IPS DF 4.7 (cell line): ENCODE results near the gene ERC2.
"Not testable (repeated sequence)": the region's sequence is repeated elsewhere in the genome, so short reads cannot be mapped to it uniquely, and the experiment has no call there.

Experiments used
- DNase-seq: peaks from one replicate; pipeline ENCODE4 v3.0.0-alpha.2; 2013; ENCODE audit warnings: low spot score; ENCODE audit errors: extremely low read depth

ERC2 gene

DNA sequence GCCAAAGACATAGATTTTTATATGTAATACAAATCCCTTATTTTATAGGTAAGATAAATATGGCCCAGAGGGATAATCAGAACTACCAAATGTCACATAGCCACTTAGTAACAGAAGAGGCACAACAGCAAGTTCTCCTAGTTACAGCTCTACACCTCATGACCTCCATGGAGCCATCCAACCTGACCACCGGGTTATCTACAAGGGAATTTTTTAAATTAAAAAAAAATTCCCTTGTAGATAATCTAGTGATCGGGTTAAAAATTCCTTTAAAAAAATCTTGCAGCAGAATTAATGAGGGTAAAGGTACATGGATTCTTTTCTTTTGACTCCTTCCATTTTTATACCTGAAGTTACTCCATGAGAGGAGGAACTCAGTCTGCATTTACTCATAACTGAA, 615.9 kb downstream of the ERC2 start:
- DNase-seq, result no peak

DNA sequence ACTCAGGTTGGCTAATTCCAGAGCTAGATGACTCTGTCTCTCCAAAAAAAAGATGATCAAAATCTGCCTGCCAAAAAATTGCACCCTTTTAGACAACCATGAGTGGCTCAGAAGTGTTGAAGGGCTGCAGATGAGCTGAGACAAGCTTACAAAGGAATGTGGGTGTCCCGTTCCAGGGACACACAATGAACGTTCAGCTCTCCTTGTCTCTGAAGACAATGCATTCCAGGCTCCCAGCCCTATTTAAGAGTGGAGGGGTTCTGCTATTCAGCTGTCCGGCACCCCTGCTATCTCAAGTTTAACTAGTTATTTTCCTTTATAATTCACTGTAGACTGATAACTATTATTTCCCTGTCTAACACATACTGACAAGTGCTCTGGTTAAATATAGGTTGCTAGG, 626.1 kb downstream of the ERC2 start:
- DNase-seq, result no peak

DNA sequence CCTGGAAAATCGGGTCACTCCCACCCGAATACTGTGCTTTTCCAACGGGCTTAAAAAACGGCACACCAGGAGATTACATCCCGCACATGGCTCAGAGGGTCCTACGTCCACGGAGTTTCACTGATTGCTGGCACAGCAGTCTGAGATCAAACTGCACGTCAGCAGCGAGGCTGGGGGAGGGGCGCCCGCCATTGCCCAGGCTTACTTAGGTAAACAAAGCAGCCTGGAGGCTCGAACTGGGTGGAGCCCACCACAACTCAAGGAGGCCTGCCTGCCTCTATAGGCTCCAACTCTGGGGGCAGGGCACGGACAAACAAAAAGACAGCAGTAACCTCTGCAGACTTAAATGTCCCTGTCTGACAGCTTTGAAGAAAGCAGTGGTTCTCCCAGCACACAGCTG, 636.4 kb downstream of the ERC2 start:
- not testable (repeated sequence) for DNase-seq

DNA sequence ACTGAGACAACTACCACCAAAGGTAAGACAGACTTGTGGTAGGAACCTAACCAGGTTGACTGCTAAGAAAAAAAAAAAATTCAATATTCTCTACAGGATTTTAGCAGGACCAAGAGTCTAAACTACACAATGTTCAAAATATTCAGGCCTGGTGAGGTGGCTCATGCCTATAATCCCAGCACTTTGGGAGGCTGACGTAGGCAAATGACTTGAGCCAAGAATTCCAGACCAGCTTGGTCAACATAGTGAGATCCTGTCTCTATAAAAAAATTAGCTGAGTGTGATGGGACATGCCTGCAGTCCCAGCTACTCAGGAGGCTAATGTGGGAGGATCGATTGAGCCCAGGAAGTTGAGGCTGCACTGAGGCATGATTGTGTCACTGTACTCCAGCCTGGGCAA, 639.6 kb downstream of the ERC2 start:
- DNase-seq, result no peak

DNA sequence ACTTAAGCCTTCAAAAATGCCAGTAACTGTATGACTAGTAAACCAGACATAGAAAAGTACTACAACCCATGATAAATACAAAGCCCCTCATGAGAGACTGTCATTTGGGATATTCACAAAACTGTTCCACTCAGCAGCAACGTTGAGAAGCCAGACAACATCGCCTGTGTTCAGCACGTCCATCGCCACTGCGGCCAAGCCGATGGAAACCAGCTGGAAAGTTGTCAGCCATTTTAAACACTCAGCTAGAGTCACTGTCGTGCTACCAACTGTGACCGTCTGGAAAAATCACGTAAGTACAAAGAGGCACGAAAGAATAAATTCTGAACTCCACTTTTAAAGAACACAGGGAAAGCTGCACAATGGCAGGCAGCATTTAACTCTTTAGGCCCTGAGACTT, 640.5 kb downstream of the ERC2 start:
- DNase-seq, result no peak

DNA sequence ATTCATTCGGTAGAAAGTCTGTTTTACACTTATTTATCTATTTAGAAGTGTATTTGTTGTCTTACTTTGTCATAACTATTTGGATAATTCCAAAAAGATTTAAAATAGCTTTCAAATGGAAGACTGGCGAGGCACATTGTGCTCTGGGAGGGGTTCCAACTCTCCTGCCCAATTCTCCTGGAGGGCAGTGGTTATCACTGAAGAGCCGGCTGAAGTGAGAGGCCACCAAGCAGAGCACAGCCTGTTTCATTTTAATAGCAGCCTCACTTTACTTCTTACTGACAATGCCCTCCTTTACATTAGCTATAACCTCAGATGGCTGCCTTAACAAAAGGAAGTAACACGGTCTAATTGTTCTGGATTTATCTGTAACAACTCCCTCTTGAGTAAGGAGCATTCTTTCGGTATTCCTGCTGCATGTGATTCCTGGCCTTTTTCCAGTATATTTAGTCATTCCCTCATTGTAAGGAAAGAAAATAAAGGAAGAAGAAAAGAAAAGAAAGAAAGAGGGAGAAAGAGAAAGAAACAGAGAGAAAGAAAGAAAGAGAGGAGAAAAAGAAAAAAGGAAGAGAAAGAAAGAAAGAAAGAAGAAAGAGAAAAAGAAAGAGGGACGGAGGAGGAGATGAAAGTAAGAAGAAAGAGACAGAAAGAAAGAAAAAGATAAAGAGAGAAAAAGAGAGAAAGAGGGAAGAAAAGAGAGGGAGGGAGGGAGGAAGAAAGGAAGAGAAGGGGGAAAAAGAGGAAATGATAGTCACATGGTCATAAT, 641.4 kb downstream of the ERC2 start:
- DNase-seq, result no peak

DNA sequence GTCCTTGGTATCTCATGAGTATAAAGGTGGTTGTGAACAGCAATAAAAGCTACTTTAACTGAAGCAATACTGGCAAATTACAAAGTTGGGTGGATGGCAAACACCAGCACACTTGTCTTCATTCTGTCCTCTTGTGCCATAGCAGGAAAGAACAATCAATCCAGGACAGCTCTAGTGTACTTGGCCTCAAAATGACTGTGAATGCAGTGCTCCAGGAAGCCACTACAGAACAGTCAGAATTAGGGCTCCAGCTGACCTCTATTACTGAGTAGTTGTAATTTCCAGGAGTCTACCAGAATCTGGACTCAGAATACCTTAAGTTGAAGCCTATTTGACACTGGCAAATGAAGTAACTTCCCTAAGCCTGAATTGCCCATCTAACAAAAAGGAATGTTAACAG, 642.2 kb downstream of the ERC2 start:
- DNase-seq, result no peak

DNA sequence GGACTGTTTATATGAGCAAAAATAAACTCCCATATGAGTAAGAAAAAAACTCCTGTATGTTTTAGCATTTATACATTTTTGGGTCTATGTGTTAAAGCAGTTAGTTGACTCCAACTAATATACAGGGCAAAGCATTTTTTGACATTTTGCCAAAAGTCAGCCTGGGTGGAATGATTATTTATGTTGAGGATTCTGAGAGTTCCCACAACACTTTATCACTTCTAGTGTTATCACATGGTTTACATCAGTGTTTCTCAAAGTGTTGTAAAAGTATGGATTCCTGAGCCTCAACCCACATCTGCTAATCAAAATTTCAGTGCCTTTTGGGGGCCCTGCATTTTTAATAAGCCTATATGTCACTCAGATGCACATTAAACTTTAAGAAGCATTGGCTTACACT, 643.9 kb downstream of the ERC2 start:
- DNase-seq, result no peak

DNA sequence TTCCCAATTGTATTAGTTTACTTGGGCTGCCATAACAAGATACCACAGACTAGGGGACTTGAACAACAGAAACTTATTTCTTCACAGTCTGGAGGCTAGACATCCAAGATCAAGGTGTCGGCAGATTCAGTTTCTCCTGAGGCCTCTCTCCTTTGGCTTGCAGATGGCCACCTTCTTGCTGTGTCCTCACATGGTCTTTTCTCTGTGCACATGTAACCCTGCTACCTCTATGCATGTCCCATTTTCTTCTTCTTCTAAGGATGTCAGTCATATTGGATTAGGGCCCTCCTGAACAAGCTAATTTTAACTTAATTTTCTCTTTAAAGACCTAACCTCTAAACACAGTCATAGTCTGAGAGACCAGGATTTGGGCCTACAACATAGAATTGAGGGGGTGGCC, 644.4 kb downstream of the ERC2 start:
- no peak for DNase-seq

DNA sequence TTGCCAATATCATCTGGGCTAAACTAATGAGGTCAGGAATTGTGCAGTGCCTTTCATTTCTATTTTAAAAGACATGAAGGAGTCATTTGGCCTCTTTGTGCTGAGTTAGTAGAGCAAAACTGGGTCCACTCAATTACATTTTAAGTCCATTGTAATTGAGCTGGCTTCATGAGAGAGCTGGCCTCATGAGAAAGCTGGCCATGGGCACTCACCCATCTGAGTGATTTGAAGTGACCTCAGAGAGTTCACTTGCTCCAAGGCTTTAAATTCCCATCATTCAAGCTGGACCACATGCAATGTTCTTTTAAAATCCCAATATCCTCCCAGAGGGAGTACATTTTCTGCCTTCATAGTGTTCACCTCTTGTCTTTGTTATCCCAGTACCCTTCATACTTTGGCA, 645.3 kb downstream of the ERC2 start:
- DNase-seq, result no peak

DNA sequence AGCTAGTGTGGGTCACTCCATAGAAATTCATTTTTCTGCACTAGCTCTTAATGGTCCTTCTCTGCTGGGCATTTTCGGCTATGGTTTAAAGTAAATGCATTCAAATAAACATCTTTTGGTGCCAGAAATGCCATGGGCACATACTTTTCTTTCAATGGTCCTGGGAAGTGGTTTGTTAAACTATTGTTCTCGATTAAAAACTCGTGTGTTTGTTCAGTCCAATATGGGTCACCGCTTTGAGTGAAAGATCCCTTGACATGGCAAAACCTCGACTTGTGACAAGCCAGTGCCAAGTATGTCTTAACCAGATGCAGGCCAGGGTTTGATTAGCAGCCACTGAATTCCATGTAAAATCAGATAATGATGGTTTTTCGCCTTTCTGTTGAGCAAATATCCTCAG, 649.3 kb downstream of the ERC2 start:
- no peak for DNase-seq

DNA sequence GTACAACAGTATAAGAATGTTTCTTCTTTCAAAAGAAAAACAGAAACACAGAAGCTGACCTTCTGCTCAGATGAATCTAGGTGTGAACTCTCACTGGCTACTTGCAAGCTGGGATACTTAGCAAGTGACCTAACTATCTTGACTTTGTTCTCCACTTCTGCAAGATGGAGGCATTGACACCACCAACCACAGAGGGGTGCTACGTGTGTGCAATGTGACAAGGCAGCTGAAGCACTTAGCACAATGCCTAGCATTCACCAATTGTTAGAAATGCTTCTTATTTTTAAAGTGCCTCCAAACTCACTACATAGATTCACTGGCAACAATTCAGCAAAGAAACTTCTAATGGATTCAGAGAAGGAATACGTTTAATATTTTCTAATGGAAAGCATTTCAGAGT, 649.8 kb downstream of the ERC2 start:
- no peak for DNase-seq

DNA sequence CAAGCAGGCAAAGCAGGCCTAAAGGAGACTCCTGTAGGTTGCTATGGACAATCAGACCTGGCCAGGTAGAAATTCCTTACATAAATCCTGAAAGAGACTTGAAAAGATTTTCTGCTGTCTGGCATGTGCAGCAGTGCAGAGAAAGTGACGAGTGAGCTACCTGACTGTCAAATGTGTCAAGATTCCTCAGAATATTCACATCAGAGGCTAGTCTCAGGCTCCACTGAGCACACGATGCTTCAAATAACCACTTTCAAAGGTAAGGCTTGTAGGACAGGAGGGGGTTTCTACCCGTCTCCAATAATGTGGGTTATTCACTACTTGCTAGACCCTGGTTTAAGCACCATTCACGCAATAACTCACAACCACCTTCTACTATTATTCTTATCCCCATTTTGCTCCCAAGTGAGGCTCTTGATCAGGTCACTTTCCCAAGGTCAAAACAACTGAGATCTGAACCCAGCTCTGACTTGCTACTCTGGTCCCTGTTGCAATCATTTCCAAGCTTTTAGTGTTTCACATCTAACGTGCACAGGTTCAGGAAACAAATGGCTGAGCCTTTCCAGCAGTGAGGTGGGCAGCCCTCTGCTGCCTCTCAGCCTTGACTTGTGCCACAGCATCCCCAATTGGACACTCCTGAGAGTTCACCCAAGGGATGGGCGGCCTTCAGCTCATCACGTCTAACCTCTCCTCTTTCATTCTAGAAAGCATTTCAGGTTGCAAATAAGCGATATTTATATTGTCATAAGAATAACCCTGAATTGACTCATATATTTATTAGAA, 651.3 kb downstream of the ERC2 start:
- no peak for DNase-seq

DNA sequence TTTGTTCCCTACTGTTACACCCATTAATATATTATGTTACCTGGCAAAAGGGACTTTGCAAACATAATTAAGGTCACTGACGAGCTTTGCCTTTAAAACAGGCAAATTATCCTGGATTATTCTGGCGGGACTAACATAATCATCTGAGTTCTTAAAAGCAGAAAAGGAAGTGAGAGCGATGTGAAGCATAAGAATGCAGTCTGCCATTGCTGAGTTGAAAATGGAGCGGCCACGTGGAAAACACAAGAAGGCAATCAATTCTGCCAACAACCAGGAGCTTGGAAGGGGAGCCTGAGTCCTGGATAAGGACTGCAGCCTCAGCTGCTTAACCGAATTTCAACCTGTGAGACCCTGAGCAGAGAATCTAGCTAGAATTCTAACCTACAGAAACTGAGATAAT, 653.0 kb downstream of the ERC2 start:
- DNase-seq, result no peak

DNA sequence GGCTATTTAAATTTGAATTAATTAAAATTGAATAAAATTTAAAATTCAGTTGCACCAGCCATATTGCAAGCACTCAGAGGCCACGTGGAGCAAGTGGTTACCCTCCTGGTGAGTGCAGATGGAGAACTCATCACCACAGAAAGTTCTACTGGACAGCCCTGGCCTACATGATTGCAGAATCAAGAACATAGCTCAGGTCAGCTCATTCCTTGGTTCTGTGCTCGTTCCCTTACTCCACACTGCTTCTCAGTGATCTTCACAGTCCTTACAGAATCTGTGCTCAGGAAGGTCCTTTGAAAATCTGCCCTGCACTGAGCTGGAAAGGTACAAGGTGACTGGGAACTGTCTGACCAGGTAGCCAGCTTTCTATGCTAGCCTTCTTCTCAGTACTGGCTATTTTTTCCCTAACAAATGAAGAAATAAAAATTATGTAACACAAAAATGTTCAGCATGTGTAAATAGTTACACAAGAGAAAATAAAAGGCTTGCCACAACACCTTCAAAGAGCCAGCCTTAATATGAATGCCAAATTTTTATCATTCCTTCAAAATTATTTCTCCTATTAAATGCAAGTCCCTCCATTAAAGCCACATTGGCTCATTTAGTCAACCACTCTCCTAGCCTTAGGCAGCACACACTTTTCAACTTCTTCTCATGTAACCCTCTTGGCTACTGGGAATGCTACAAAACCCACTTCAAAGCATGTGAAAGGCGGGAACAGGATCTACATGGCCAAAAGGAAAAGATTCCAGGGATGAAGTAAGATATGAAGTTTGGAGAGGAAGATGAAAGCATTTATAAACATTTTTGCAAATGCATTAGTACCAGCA, 654.8 kb downstream of the ERC2 start:
- no peak for DNase-seq

DNA sequence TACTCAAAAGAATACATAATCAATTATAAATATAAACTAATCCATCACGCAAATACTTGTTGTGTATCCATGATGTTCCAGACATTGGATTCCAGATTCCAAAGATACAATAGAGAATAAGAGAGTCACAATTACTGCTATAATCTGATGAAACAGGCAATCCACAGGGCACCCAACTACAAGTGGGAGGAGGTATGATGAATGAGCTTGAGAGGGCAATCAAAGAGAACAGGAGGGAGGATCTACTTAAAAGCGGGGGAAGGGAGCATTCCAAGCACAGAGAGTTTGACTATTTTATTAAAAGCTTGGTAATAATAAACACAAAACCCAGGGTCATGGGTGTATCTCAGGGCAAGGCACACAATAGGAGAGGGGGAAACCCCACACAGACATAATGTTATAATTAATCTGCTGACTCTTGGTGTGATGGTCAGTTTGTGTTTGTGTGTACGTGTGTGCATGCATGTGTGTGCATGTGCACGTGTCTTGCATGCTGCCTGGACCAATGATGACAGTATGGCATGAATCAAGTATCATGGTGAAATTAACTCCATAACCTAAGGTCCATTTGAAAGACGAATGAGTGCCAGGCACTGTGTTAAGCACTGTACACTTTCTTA, 655.8 kb downstream of the ERC2 start:
- no peak for DNase-seq

DNA sequence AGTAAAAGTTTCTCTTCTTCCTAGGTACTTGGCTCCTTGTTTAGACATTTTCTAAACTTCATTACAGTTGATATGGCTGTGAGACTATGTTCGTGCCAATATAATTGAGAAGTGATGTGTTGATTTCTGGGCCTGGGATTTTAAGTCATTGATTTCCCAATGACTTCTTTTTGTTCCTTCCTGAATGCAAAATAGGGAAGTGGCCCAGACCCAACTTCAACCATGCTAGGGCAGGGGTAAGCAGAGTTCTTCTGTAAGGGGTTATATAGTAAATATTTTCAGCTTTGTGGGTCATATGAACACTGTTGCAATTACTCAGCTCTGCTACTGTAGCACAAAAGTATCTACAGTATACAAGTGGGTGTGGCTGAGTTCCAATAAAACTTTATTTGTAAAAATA, 661.1 kb downstream of the ERC2 start:
- no peak for DNase-seq

DNA sequence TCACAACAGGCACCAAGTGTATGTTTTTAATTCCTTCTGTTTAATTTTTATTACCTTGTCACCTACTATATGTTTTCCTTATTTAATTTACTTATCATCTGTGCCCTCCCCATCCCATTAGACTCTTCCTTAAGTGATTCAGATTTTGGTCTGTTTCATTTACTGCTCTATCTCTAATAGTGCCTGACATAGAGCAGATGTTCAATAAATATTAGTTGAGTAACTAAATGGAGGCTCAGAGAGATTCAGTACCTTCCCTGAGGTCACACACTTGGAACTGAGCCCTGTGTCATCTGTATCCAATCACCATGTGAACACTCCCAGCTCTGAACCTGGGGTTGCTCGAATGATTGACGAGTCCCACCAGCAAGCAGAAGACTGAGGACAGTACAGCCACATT, 663.1 kb downstream of the ERC2 start:
- no peak for DNase-seq

DNA sequence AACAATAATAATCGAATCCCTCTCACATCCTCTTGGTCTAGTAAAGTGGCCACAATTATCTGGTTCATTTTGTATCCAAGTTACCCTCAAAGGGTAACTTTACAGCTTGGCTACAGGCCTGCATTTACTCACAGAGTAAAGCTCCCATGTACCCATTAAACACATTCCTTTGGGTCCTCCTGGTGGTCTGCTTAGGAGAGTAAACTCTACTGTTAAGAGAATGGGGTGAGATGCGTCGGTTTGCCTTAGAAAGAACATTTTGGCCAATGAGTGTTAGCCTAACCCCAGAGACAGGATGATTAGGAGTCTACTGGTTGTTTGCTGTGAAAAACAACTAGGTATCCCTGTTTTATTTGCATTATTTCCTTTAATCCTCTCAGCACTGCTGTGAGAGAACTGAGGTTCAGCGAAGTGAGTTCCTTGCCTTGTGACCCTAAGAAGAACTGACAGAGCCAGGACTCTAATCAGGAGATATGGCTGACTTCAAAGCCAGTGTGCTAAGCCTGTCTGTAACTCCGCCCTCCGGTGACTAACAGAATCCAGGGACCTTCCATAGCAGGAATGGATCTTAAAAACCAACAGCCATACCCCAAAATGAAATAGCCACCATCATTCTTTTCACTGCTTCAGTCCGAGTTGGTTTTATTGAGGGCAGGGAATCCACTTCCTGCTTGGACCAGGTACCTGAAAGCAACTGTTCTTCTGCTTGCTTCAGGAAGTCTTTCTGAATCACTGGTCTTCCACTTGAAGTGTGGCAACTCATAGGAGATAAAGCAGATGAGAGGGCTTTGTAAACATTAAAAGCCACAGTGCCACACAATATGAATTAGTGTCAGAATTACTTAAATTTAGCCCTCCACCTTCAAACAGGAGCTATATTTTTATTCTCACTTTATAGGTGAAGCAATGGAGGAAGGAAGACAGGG, 663.8 kb downstream of the ERC2 start:
- DNase-seq, result no peak

DNA sequence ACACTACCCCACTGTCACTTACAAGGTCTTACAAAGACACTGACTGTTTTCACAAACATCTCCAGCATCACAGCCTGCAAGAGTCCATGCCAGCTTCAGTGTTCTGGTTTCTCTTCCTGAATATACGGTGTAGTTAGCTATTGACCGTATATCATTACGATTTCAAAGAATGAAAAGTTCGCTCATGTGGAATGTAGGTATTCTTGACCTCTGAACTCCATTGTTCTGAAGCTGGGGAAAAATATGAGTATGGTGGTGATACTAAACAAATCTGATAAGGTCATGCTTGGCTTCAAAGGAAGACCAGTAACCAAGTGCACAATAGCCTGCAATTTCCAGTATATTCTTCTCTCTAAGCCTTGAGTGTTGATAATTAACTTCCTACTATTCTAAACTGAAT, 665.5 kb downstream of the ERC2 start:
- no peak for DNase-seq

DNA sequence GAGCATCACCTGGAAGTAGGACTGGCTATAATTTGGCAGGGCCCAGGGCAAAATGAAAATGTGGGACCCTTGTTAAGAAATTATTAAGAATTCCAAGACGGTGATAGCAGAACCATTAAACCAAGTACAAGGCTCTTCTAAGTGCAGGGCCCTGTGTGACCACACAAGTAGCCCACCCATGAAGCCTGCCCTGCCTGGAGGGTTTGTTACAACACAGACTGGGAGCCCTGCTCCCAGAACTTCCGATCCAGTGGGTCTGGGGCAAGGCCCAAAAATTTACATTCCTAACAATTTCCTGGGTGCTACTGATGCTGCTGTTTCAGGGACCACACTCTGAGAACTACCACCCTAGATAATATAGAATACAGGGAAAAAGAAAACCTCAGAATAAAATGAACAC, 666.6 kb downstream of the ERC2 start:
- no peak for DNase-seq
